Globus pallidus (tissue), 1 donor: ENCODE results near the gene NSUN2.
"Not testable (repeated sequence)": the region's sequence is repeated elsewhere in the genome, so short reads cannot be mapped to it uniquely, and the experiment has no call there.

Experiments used
- DNase-seq: peaks from one replicate; pipeline ENCODE4 v3.0.0-alpha.2; 2015; ENCODE audit warnings: low spot score

NSUN2 gene

GRCh38 chr5:6582507-6583048 lies 50.3 kb downstream of the NSUN2 start:
- no peak for DNase-seq

GRCh38 chr5:6581559-6582426 lies 51.1 kb downstream of the NSUN2 start:
- DNase-seq: no peak

- no peak for DNase-seq
Observed at GRCh38 chr5:6581090-6581489, 51.8 kb downstream of the NSUN2 start.

GRCh38 chr5:6579535-6579934 lies 53.3 kb downstream of the NSUN2 start:
- no peak for DNase-seq

- no peak for DNase-seq
Observed at GRCh38 chr5:6578676-6579343, 54.0 kb downstream of the NSUN2 start.

- peak; percentile 7 for DNase-seq
Observed at GRCh38 chr5:6576861-6577501, 55.9 kb downstream of the NSUN2 start.

GRCh38 chr5:6574537-6575245 lies 58.2 kb downstream of the NSUN2 start:
- DNase-seq: no peak

- DNase-seq: no peak
Observed at GRCh38 chr5:6574111-6574510, 58.7 kb downstream of the NSUN2 start.

GRCh38 chr5:6573651-6574101 lies 59.2 kb downstream of the NSUN2 start:
- no peak for DNase-seq

- no peak for DNase-seq
Observed at GRCh38 chr5:6572825-6573380, 59.9 kb downstream of the NSUN2 start.

GRCh38 chr5:6572086-6572824 lies 60.6 kb downstream of the NSUN2 start:
- no peak for DNase-seq

- DNase-seq: not testable (repeated sequence)
Observed at GRCh38 chr5:6571607-6572006, 61.2 kb downstream of the NSUN2 start.

- DNase-seq: no peak
Observed at GRCh38 chr5:6570530-6570929, 62.3 kb downstream of the NSUN2 start.

GRCh38 chr5:6568889-6569288 lies 64.0 kb downstream of the NSUN2 start:
- DNase-seq: no peak

- DNase-seq: no peak
Observed at GRCh38 chr5:6568383-6568782, 64.5 kb downstream of the NSUN2 start.

GRCh38 chr5:6567835-6568234 lies 65.0 kb downstream of the NSUN2 start:
- DNase-seq: no peak

- no peak for DNase-seq
Observed at GRCh38 chr5:6567068-6567467, 65.8 kb downstream of the NSUN2 start.

- no peak for DNase-seq
Observed at GRCh38 chr5:6565492-6565891, 67.4 kb downstream of the NSUN2 start.

- DNase-seq: no peak
Observed at GRCh38 chr5:6557807-6558575, 74.9 kb downstream of the NSUN2 start.

GRCh38 chr5:6556802-6557102 lies 76.1 kb downstream of the NSUN2 start:
- DNase-seq: no peak
